IMR-90 (cell line): ENCODE measurements around the gene TMCC1. TPM values are rescaled to one million over a fixed set of nuclear protein-coding genes. Genes with fewer than 3 reads are reported as not detected.

Source experiments
- ATAC-seq: fragments of 200-7000 bp; cut with Tn5 transposase; 2 replicates; pipeline ENCODE4 v1.9.1; 2020; ENCODE audit warnings: low read depth, mild to moderate bottlenecking, moderate library complexity
- BruUV-seq: library from RNA; stranded (reverse); fragments of 400-500 nt; replicated peaks from 2 replicates; lab custom pipeline; 2021; lab: Mats Ljungman, UMichigan
- CTCF ChIA-PET: fragments of 300-600 bp; formaldehyde crosslinking; extraction: SDS; loops from one replicate; lab custom pipeline; 2021; ENCODE audit warnings: antibody characterized with exemption; lab: Yijun Ruan, JAX
- POLR2A ChIA-PET: fragments of 300-600 bp; sonication (Branson Sonifier 250); formaldehyde crosslinking; loops from one replicate; lab custom pipeline; 2022; ENCODE audit warnings: antibody characterized with exemption; ENCODE audit not compliant: unreplicated experiment; lab: Charles Lee
- DNase-seq: peaks from one replicate; pipeline ENCODE4 v3.0.0; 2013
- H2AFZ ChIP-seq: replicated peaks from 2 replicates; pipeline ENCODE3; 2013; ENCODE audit warnings: low read length, mild to moderate bottlenecking; ENCODE audit not compliant: poor library complexity
- H2AK5ac ChIP-seq: 2 replicates; pipeline ENCODE4 v1.6.1; 2013; ENCODE audit warnings: low read depth, low read length, inconsistent platforms
- H2AK9ac ChIP-seq: replicated peaks from 2 replicates; pipeline ENCODE3; 2013; ENCODE audit warnings: mild to moderate bottlenecking, low read depth, low read length, moderate library complexity; ENCODE audit not compliant: poor library complexity
- H2BK120ac ChIP-seq: 2 replicates; pipeline ENCODE4 v1.6.1; 2013; ENCODE audit warnings: low read depth, low read length, inconsistent platforms
- H2BK15ac ChIP-seq: 3 replicates; pipeline ENCODE4 v1.6.1; 2013; ENCODE audit warnings: low read depth, low read length, inconsistent platforms
- H2BK20ac ChIP-seq: 2 replicates; pipeline ENCODE4 v1.6.1; 2013; ENCODE audit warnings: low read depth, mild to moderate bottlenecking, inconsistent platforms, low read length, moderate library complexity
- H2BK5ac ChIP-seq: 2 replicates; pipeline ENCODE4 v1.6.1; 2013; ENCODE audit warnings: mild to moderate bottlenecking, low read depth, low read length, inconsistent platforms; ENCODE audit not compliant: poor library complexity, severe bottlenecking
- H3K14ac ChIP-seq: replicated peaks from 2 replicates; pipeline ENCODE4 v1.6.1; 2013; ENCODE audit warnings: low read depth, low read length, inconsistent platforms
- H3K18ac ChIP-seq: 2 replicates; pipeline ENCODE4 v1.6.1; 2013; ENCODE audit warnings: low read depth, low read length, control low read depth
- H3K23ac ChIP-seq: 2 replicates; pipeline ENCODE4 v1.6.1; 2013; ENCODE audit warnings: low read depth, low read length, inconsistent platforms
- H3K27ac ChIP-seq: 2 replicates; pipeline ENCODE4 v1.5.1; 2013; ENCODE audit warnings: mild to moderate bottlenecking, control low read depth, low read length; ENCODE audit not compliant: insufficient read depth
- H3K27me3 ChIP-seq: 2 replicates; pipeline ENCODE4 v1.6.1; 2013; ENCODE audit warnings: low read length; ENCODE audit not compliant: control insufficient read depth, insufficient read depth
- H3K36me3 ChIP-seq: 2 replicates; pipeline ENCODE4 v1.6.1; 2013; ENCODE audit warnings: low read length, mixed read lengths; ENCODE audit not compliant: control insufficient read depth, insufficient read depth
- H3K4ac ChIP-seq: 2 replicates; pipeline ENCODE4 v1.6.1; 2013; ENCODE audit warnings: low read depth, low read length, inconsistent platforms
- H3K4me1 ChIP-seq: 2 replicates; pipeline ENCODE4 v1.6.1; 2013; ENCODE audit warnings: low read length, mixed read lengths; ENCODE audit not compliant: control insufficient read depth, insufficient read depth
- H3K4me2 ChIP-seq: 2 replicates; pipeline ENCODE4 v1.6.1; 2013; ENCODE audit warnings: low read depth, mild to moderate bottlenecking, control low read depth, low read length, moderate library complexity
- H3K4me3 ChIP-seq: 2 replicates; pipeline ENCODE4 v1.5.1; 2013; ENCODE audit warnings: low read depth, mild to moderate bottlenecking, control low read depth, low read length, moderate library complexity; ENCODE audit not compliant: insufficient read depth
- H3K56ac ChIP-seq: 2 replicates; pipeline ENCODE4 v1.6.1; 2013; ENCODE audit warnings: low read length, inconsistent platforms; ENCODE audit not compliant: insufficient read depth; ENCODE audit errors: extremely low read depth
- H3K79me1 ChIP-seq, 2 experiments: 2 replicates each; pipeline ENCODE4 v1.6.1; 2013; ENCODE audit warnings: low read length in 2 of 2, inconsistent platforms in 1 of 2, low read depth in 1 of 2
- H3K9ac ChIP-seq: 2 replicates; pipeline ENCODE4 v1.6.1; 2013; ENCODE audit warnings: low read depth, low read length, control low read depth
- H3K9me1 ChIP-seq: 2 replicates; pipeline ENCODE4 v1.6.1; 2013; ENCODE audit warnings: low read length, inconsistent platforms; ENCODE audit not compliant: insufficient read depth
- H3K9me3 ChIP-seq: 2 replicates; pipeline ENCODE4 v1.6.1; 2013; ENCODE audit warnings: low read length; ENCODE audit not compliant: control insufficient read depth, insufficient read depth
- H4K20me1 ChIP-seq: 2 replicates; pipeline ENCODE4 v1.6.1; 2013; ENCODE audit warnings: low read length, inconsistent platforms; ENCODE audit not compliant: insufficient read depth
- H4K5ac ChIP-seq: 2 replicates; pipeline ENCODE4 v1.6.1; 2013; ENCODE audit warnings: mild to moderate bottlenecking, low read depth, low read length, control low read depth
- H4K8ac ChIP-seq, 2 experiments: 2 replicates each; pipeline ENCODE4 v1.6.1; 2013; ENCODE audit warnings: low read depth in 2 of 2, low read length in 2 of 2, control low read depth in 1 of 2, inconsistent platforms in 1 of 2
- H4K91ac ChIP-seq: 2 replicates; pipeline ENCODE4 v1.6.1; 2013; ENCODE audit warnings: low read depth, low read length, inconsistent platforms; ENCODE audit not compliant: insufficient read depth
- CEBPB ChIP-seq: IDR thresholded peaks from 2 replicates; pipeline ENCODE4 v1.6.1; 2012; ENCODE audit warnings: low read depth, low read length, improper control_type of control experiment
- MAFK ChIP-seq: IDR thresholded peaks from 2 replicates; pipeline ENCODE4 v1.6.1; 2012; ENCODE audit warnings: low read depth, low read length, improper control_type of control experiment
- MXI1 ChIP-seq: IDR thresholded peaks from 2 replicates; pipeline ENCODE4 v1.6.1; 2012; ENCODE audit warnings: low read depth, mild to moderate bottlenecking, low read length, moderate library complexity, borderline replicate concordance
- NFE2L2 ChIP-seq: fragments of 150-350 bp; IDR thresholded peaks from 2 replicates; pipeline ENCODE4 v1.6.1; 2016; ENCODE audit warnings: low read depth, mild to moderate bottlenecking, low read length
- POLR2A ChIP-seq: IDR thresholded peaks from 2 replicates; pipeline ENCODE4 v1.6.1; 2012; ENCODE audit warnings: mild to moderate bottlenecking, low read depth, low read length
- RAD21 ChIP-seq: IDR thresholded peaks from 2 replicates; pipeline ENCODE4 v1.6.1; 2012; ENCODE audit warnings: low read length, improper control_type of control experiment
- RCOR1 ChIP-seq: IDR thresholded peaks from 2 replicates; pipeline ENCODE4 v1.6.1; 2012; ENCODE audit warnings: mild to moderate bottlenecking, low read length, improper control_type of control experiment; ENCODE audit not compliant: insufficient replicate concordance
- WGBS, 2 experiments: methylation state at CpG; one replicate each; pipeline versions ENCODE4 v1.1.5 to v1.1.7; 2013; ENCODE audit warnings: missing lambda C conversion rate in 2 of 2; ENCODE audit not compliant: insufficient read length in 1 of 2; ENCODE audit errors: extremely low coverage in 2 of 2; 5-methylcytosine and 5-hydroxymethylcytosine counted together
- dilution Hi-C: fragments of 300-500 bp; cut with HindIII; formaldehyde crosslinking; loops from one replicate; pipeline ENCODE4 v1.14.3; 2018; ENCODE audit warnings: low sequenced_read_pairs; ENCODE audit not compliant: unreplicated experiment
- in situ Hi-C: fragments of 300-500 bp; cut with MboI; formaldehyde crosslinking; loops from 3 replicates; pipeline ENCODE4 v1.14.3; 2019; ENCODE audit warnings: low sequenced_read_pairs, inconsistent platforms, mixed read lengths
- intact Hi-C: fragments of 100-400 bp; cut with micrococcal nuclease; formaldehyde crosslinking; loops from 2 replicates; pipeline ENCODE4 v1.10.0; 2022
- polyA plus RNA-seq, 3 experiments: library from polyadenylated mRNA; depleted of rRNA; stranded (reverse); fragments of >200 nt; gene quantifications; 2 replicates each; pipeline ENCODE4 v1.2.3, GENCODE V29; 2012; ENCODE audit warnings: low replicate concordance in 1 of 3
- total RNA-seq: library from RNA; depleted of rRNA; stranded (reverse); fragments of >200 nt; gene quantifications from 2 replicates; pipeline ENCODE4 v1.2.3, GENCODE V29; 2012

TMCC1 gene
- total and polyA plus RNA-seq, 2 of the 4 experiments (the other 2 are of a cell fraction), result 5.0 to 7.3 TPM

DNA sequence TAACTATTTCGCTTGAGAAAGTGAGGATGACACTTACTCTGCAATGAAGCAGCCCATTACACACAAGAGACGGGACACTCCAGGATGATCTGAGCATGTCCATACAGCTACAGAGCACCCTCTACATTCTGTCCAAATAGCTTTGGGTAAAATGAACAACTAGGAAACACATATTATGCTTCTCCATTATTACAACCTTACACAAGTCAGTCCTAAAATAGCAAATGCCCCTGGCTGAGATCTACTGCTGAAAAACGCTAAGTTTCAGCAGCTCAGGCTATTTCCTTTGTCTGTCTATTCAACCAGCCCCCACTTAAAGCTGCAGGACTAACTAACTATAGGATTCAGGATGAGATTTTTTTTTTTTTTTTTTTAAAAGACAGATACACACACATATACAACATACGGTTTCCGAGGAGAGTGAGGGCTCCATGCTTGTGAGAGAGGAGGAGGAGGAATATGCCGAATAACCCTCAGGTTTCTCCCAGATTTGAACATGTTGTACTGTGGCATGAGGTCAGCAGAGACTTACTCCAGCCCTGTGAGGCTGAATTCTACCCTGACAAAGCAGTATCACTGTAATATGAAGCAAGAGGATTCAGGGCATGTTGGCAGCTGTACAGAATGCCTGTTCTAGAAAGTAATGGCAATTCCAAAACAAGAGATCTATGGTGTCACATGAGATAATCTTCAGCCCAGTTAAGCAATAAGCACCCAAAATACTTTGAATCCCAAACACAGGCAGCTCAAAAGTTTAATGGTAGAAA lies 169.8 kb downstream of the TMCC1 start:
- no CpG with 5 or more reads among the region's 6 CpGs for WGBS, 2 experiments
- Histone ChIP-seq H2AFZ (no peak overlapping the region), H3K56ac (no peak overlapping the region), H3K79me1 (peaks cover 0 to 9% of the 10 kb centered on the region in 2 experiments; a peak in 3 of 4 replicates), H3K36me3 (no peaks in the 10 kb centered on the region), H3K27ac (peak overlapping the region; percentile 70; the same call in 1 of the 2 replicates), H2BK5ac (peak overlapping the region; percentile 44), H3K14ac (peak overlapping the region; percentile 52; the same call in 1 of the 2 replicates), H3K23ac (0 out of 2 replicates have a peak overlapping the region, but pooled peaks have one; percentile 17), H3K4me3 (no peak overlapping the region), H3K9ac (peak overlapping the region; percentile 46), H3K27me3 (no peaks in the 10 kb centered on the region), H4K20me1 (peaks cover 3% of the 10 kb centered on the region; the same call in 1 of the 2 replicates), H3K4me2 (peak overlapping the region; percentile 58), H4K91ac (no peak overlapping the region), H3K4me1 (peaks cover 5% of the 10 kb centered on the region), H3K4ac (peak overlapping the region; percentile 18; the same call in 1 of the 2 replicates), H3K9me3 (no peaks in the 10 kb centered on the region), H2AK9ac (no peak overlapping the region), H2AK5ac (peak overlapping the region; percentile 75; the same call in 1 of the 2 replicates), H4K8ac (peak overlapping the region in 1 of 2 experiments; percentile 47; a peak in 1 of 4 replicates), H3K9me1 (peaks cover 5% of the 10 kb centered on the region; the same call in 1 of the 2 replicates), H4K5ac (peak overlapping the region; percentile 60), H3K18ac (peak overlapping the region; percentile 45), H2BK15ac (0 out of 3 replicates have a peak overlapping the region, but pooled peaks have one; percentile 62), H2BK20ac (no peak overlapping the region; the same call in 1 of the 2 replicates), H2BK120ac (peak overlapping the region; percentile 22; the same call in 1 of the 2 replicates)
- BruUV-seq, result no TSS peak
- in situ Hi-C loops, result no loop called here
- ATAC-seq (peak; percentile 89), DNase-seq (peak; percentile 89)
- CTCF ChIA-PET, result interaction anchor here (0.6 to 0.8 kb wide), 4 partner anchors 15 to 928 kb away, joined by 3 to 5 read pairs (median 4); no protein-coding TSS in a partner anchor
- intact Hi-C loops, result no loop called here
- dilution Hi-C loops, result no loop called here
- POLR2A ChIA-PET, result no interaction called here
- TF ChIP-seq MAFK (no peak), MXI1 (0 out of 2 replicates have a peak, but pooled peaks have one; percentile 35), POLR2A (no peak), RAD21 (no peak), RCOR1 (no peak), CEBPB (peak; percentile 87), NFE2L2 (peak; percentile 47; the same call in 1 of the 2 replicates)
